Measurements from ENCODE around the gene XPNPEP1. TPM values are rescaled to one million over a fixed set of nuclear protein-coding genes. Genes with fewer than 3 reads are reported as not detected.
A peak's percentile ranks its signal among the peaks of the same experiment; 100 is the strongest.

The XPNPEP1 gene
- polyA plus RNA-seq, 1 donor = 97.9 TPM

- peak; percentile 32 for DNase-seq
Measured at GRCh38 chr10:109866168-109866994, 56.9 kb downstream of the XPNPEP1 start.

DNA sequence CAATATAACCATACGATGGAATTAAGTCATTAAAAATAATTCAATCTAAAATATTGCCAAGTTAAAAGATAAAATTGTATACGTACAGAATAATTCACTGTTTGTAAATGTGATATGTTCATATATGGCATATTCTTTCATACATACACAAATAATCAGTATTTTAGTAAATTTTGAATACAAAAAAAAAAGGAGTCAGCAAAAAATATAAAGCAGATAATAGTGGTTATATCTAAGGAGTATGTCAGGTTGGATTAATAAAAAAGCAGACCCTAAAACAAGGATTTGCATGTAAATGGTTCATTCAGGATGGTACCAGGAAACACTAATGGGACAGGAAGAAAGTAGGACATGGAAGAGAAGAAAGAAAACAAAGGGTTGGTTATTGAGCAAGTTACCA, 59.5 kb downstream of the XPNPEP1 start:
- no peak for DNase-seq

- no peak for DNase-seq
Measured at GRCh38 chr10:109862738-109863137, 60.6 kb downstream of the XPNPEP1 start.

DNA sequence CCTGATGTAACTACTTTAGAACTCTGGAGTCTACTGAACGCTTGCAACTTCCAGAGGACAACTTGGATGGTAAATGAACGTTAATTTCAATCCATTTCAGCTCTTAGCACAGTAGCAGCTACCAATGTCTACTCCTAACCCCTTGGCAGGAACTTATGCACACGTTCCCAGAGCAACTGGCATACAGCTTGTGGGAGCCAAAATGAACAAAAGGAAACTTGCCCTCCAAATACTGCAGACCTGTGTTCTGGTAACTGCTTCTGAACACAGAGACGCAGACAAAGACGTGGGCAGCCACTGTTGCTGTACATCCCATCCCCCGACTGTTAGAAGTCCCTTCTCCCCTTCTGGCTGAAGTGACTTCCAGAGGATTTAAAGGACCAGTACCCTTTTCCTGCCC, 61.3 kb downstream of the XPNPEP1 start:
- DNase-seq = no peak

- DNase-seq = peak; percentile 28
Measured at GRCh38 chr10:109861081-109861480, 62.2 kb downstream of the XPNPEP1 start.

DNA sequence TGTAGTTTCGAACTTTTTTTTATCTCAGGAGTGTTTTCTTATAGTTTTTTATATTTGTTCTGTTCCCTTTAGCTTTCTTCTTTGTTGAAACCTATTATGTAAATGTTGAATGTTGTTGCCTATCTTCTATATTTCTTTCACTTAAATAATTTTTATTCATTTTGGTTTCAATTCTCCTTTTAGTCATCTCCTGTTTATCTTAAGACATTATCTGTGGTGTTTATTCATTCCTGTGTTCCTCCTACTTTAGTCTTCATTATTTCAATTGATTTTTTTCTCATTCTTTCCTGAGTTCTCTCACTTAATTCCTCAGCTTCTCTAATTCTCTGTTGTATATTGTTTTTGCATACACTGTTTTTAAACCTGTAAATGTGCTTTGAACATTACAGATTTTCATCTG, 64.1 kb downstream of the XPNPEP1 start:
- no peak for DNase-seq

- no peak for DNase-seq
Measured at GRCh38 chr10:109855746-109856145, 67.6 kb downstream of the XPNPEP1 start.

GRCh38 chr10:109853921-109854320, 69.4 kb downstream of the XPNPEP1 start:
- no peak for DNase-seq

DNA sequence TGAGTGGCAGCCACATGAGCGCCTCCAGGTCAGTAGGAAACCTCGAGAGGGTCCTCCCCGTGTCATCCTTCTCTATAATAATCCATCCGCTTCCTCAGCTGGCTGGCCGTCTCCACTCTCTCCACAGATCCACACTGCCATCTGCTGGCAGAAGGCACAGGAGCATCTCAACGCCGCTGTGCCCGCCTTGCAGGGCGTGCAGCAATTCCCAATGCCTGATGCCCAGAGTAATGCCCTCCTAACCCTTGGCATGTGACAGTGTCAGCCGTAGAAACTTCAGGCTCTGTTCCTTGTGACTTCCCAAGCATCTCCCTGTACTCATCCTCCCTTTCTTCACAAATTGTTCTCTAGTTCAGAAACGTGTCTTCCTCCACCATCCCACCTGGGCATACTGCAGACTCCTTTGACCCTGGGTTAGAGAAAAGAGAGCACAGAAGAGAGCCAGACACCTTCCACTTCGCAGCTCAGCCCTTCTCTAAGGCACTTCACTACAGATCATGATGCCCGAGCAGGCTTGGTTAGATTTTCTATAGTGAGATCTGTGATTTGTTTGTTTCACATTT, 70.8 kb downstream of the XPNPEP1 start:
- DNase-seq = peak; percentile 75

DNA sequence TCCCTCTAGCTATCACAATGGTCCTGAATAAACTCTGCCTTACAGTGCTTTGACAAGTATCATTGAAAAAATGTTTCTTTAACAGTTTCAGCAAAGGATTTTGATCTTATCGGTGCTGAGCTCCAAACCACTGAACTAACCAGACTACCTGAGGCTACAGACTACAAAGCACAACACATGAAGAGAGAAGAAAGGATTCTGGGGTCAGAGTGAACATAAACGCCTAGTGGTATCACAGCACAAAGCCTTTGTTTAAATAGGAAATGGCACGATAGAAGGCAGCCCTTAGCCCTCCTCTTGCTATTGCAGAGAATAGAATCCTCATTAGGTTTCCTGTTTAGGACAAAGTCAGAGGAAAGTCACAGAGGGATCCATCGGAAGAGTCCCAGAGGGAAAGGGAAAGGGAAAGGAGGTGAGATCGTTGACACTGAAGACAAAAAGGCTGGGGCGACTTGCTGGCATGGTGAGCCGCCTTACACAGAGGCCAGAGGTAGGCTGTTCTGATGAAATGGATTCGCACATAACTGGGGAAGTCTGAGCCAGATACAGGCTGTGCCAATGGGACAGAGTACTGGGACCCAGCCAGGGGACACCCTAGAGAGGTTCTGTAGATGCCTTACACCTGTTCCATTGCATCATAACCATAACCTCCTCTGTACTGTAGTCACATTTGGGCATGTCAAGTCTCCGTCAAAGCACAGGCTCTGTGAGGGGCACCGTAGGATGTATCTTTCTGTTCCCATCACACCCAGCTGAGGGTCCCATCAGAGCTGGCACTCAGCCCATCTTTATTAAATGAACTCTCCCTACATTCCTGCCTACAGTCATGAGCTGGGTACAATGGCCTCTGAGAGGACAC, 71.5 kb downstream of the XPNPEP1 start:
- DNase-seq = no peak

GRCh38 chr10:109846832-109847231, 76.5 kb downstream of the XPNPEP1 start:
- DNase-seq = no peak

DNA sequence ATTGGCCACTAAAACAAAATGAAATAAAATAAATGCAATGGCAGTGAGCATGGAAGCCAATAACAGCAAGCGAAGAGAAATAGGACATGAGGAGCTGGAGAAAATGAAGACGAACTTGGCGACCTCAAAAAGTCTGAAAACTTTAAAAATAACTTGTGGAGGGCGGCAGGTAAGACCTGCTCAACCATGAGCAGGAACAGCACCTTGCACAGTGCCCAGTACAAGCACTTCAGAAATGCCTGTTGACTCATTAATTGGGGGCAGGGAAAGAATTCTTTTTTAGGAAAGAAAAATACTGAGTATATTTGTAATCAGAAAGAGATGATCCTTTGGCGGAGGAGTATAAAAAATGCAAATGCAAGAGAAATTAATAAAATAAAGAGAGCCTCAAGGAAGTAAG, 78.0 kb downstream of the XPNPEP1 start:
- no peak for DNase-seq

DNA sequence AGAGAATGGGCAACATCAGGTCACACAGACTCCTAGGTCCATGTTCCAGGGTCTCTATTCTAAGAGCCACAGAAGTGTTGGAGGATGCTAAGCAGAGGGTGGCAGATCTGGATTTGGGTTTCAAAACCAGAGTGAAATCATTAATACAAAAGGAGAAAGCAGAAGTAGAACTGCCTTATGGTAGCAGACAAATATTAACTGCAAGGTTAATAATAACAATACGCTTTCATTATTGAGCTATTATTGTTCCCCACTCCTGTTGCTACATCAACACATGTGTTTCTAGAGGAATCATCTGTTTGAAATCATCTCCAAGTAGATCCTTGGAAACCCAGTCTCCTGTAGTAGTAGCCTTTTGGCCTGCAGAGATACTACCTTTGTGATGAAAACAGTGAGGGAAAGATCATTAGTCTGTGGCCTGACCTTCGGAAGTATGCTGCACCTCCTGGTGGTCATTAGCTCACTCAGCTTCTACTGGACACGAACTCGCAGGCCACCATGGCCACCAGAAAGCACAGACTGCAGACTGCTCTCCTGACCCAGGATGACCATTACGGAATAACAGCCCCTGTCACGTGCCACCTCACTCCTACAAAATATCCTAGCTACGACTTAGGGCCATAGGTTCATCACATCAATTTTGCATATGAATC, 84.6 kb downstream of the XPNPEP1 start:
- DNase-seq = no peak

GRCh38 chr10:109837384-109837783, 85.9 kb downstream of the XPNPEP1 start:
- no peak for DNase-seq

- DNase-seq = no peak
Measured at GRCh38 chr10:109835257-109835656, 88.1 kb downstream of the XPNPEP1 start.

GRCh38 chr10:109831846-109832245, 91.5 kb downstream of the XPNPEP1 start:
- DNase-seq = no peak

DNA sequence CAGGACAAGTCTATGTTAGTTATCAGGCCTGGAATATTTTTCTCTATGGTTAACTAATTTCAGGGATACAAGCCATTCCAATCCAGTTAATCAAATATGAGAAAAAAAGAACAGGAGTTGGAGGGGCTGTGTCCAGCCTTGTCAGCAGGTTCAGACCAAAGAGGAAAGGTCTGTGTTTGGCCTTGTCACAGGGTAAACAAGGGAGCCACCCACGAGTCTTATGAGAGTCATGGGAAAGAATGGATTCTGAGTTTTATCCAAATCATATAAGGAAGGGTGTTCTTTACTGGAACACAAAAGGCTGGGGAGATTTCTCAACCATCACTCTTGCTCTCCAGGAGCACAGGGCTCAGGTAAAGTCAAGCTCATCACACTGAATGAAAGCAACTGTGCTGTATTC, 99.1 kb downstream of the XPNPEP1 start:
- no peak for DNase-seq

- no peak for DNase-seq
Measured at GRCh38 chr10:109823196-109823595, 100.1 kb downstream of the XPNPEP1 start.

GRCh38 chr10:109821672-109822071, 101.6 kb downstream of the XPNPEP1 start:
- DNase-seq = no peak

GRCh38 chr10:109820620-109821405, 102.5 kb downstream of the XPNPEP1 start:
- DNase-seq = no peak

- DNase-seq = no peak
Measured at GRCh38 chr10:109819807-109820206, 103.5 kb downstream of the XPNPEP1 start.
